Activated effector memory CD4-positive, alpha-beta T cell treated with anti-CD3 and anti-CD28 coated beads, Interleukin-2, amount 50 U/mL, for 16 hours (primary cell): ENCODE measurements around the gene SLC7A14.

ENCODE experiments used
- DNase-seq: peaks from one replicate; pipeline ENCODE4 v3.0.0-alpha.2; 2020

SLC7A14 gene

GRCh38 chr3:170585937-170586310 lies at the start of gene SLC7A14:
SLC7A14 (minus strand) TSS chr3:170586075; CDS start chr3:170526936, 59,139 bp downstream.
- DNase-seq: no peak

DNA sequence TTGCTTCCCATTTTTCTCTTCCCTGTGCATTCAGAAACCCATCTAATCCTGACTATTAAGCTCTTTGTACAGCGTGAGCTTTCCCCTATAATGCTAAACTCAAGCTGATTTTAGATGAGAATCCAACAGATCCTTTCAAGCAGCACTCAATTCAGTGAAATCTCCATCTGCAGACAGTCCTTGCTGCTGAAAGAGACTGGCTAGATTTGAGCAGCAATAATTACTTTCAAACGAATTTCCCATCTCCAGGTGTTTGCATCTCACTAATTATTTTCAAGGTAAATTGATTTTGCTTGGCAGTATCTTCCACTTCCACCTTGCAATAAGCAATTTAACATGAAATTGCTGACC lies 49.5 kb upstream of the SLC7A14 start:
- no peak for DNase-seq

DNA sequence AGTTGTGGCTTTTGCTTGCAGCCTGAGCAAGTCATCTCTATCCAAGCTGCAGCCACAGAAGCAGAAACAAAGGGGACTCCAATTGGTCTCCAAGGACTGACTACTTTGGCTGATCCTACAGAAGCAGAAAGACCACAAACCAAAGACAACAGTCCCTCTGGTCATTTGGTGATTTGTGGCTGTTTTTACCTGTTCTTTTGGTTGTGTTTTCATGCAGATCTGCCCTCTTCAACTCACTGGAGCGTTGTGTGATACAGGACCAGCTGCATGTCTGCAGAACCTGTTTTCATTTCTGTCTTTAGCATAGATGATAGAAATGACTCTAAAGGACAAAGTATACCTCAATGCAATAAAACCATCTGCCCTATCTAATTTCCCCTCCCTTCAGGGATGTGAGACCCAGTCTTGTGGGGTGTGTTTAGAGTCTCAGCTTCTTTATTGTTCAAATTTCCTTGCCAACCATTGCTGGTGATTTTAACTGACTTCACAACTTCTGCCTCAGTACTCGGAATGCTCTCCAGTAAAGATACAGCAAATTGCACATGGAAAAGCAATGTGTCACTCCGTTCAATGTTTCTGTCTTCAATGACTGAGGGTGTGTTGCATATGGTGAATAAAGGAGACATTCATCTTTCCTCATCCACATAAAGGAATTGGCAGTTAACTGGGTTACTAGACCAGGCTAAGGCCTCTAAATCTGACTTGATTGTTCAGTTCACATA lies 48.9 kb upstream of the SLC7A14 start:
- no peak for DNase-seq

DNA sequence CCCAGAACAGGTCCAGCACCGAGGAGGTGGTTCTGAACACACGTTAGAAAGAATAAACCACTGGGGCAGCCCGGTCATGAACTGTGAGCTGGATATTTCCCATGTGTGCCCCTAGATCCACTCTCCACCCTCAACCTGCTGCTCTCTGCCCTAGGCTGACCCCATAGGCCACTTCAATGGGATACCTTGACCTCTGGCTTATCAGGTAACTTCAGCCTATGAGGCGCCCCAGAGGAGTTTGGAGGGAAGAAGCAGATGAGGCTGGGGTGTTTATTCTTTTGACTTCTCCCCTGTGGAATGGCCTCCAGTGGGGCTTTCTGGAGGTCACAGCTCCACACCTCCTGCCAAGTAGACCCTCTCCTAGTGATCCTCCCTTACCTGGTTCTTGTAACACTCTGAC lies 47.7 kb upstream of the SLC7A14 start:
- DNase-seq: no peak

- DNase-seq: no peak
Observed at GRCh38 chr3:170632780-170633179, 46.9 kb upstream of the SLC7A14 start.

- DNase-seq: no peak
Observed at GRCh38 chr3:170631755-170632488, 46.0 kb upstream of the SLC7A14 start.

DNA sequence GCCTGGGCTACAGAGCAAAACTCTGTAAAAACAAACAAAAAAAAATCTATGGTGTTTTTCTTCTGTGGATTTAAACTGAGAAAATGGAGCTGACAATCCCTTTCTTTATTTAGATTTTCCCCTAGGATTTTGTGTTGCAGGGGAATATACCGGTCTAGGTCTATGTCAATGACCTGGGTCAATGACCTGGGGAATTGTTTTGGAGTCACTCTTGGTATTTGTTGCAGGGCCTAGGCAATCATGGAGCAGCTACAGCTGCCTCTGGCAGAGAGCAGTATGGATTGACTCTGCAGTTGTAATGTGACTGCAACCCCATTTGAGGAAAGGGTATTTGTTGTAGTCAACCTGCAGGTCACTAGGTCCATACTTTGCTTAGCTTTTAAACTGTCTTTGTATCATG lies 37.6 kb upstream of the SLC7A14 start:
- no peak for DNase-seq

- DNase-seq: no peak
Observed at GRCh38 chr3:170622369-170623159, 36.7 kb upstream of the SLC7A14 start.

- no peak for DNase-seq
Observed at GRCh38 chr3:170621256-170621655, 35.4 kb upstream of the SLC7A14 start.

DNA sequence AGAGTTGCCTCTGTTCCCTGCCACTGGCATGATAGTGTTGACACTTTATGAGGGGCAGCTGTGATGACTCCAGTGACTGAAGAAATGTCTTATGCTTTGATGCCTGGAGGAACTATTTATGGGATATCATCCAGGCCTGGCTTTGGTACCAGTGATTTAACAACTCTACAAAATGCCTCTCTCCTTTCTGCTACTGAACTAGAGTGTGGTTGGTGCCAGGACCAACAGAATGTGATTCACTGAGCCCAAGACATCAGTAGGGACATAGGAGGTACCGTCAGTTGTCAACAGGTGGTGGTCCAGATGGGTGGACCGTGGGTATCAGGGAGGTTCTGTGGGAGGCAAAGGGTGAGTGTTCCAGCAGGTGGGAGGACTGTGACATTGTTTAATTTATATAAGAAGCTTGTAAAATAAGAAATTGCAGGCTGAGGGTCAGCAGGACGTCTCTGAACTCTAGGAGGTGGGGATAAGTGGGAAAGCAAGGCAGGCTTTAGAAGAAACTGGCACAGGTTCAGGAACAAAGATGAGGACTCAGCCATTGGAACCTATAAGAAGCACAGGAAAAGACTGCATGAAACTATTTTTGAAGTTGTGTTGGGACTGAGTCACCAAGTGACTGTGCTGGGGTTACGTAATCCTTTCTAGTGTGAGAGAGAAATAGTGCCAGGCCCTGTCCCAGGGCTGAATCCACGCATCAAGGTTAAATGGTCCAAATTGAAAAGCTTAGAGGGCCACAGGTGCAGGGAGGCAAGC lies 28.5 kb upstream of the SLC7A14 start:
- DNase-seq: no peak

- no peak for DNase-seq
Observed at GRCh38 chr3:170611751-170612150, 25.9 kb upstream of the SLC7A14 start.

DNA sequence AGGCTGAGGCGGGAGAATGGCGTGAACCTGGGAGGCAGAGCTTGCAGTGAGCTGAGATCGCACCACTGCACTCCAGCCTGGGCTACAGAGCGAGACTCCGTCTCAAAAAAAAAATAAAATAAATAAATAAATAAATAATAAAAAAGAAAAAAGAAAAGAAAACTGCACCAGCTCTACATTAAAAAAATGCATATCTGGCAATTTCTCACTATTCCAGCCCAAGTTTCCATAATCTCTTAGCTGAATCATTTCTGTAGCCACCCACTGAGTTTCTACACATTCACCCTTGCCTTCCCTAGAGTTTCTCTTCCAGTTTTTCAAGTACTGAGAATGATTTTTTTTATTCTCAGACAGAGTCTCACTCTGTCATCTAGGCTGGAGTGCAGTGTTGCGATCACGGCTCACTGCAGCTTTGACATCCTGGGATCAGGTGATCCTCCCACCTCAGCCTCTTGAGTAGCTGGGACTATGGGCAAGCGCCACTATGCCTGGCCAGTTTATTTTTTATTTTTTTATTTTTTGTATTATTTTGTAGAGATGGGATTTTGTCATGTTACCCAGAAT lies 24.5 kb upstream of the SLC7A14 start:
- DNase-seq: no peak

GRCh38 chr3:170608475-170608874 lies 22.6 kb upstream of the SLC7A14 start:
- DNase-seq: no peak

GRCh38 chr3:170606675-170607074 lies 20.8 kb upstream of the SLC7A14 start:
- no peak for DNase-seq

DNA sequence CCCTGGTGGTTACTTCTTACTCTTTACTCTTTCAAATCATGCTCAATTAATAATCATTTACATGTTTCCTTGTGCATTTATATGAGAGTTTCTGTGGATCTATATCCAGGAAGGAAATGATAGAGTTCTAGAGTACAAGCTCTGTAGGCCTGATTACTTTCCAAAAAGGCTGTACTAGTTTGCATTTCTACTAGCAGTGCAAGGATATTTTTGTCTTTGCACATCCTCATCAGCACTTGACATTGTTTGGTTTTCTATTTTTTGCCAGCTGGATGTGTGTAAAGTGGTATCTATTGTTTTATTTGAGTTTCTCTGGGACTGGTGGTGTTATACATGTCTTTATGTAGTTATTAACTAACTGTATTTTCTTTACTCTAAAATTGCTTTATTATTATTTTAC lies 19.6 kb upstream of the SLC7A14 start:
- no peak for DNase-seq

DNA sequence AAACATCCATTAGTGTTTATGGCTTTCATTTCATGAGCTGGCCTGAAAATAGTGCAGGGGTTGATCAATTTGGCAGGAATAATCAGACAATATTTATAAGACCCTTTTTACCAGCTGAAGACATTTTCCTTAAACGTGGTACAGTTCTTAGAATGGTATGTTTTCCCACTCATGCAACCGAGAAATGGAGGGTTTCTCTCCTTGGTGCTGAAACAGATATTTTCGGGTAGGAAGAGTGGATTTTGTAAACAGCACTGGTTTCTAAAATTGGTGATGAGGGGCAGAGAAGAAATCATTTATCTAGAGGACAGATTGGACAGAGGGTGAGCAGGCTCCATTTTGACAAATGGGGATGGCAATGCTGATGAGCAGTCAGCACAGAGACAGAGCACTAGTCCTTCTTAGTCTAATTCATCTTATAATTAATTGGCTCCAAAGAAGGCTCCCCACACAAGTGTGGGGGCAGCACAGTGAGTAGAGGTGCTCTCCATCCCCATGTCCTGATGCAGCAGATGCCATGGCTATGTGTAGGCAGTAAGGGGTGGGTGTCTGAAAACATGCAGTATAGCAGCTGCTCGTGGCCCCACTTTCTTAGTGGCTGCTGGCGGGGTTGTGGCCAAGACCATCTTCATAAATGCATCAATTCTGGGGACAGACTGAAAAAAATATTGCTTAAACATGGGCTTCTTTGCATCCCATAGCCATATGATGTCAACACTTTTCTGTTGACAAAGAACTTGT lies 18.1 kb upstream of the SLC7A14 start:
- DNase-seq: no peak

- DNase-seq: no peak
Observed at GRCh38 chr3:170602556-170602955, 16.7 kb upstream of the SLC7A14 start.

- DNase-seq: no peak
Observed at GRCh38 chr3:170600005-170600624, 14.2 kb upstream of the SLC7A14 start.

- no peak for DNase-seq
Observed at GRCh38 chr3:170599091-170599490, 13.2 kb upstream of the SLC7A14 start.

DNA sequence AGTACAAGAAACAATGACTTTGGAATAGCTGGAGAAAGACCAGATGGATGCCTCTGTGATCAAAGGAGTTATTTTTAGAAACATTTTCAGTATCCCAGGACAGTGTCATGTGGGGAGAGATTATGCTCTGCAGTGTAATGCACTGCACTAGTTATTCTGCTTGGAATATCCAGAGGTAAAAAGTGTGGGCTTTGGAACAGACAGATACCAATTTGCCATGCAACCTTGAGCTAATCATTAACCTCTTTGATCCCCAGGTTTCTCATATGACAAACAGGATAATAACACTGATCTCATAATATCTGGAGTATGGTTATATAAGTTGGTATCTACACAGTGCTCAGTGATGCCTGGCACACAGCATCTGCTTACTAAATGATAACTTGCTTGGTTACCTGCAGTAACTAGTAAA lies 12.2 kb upstream of the SLC7A14 start:
- no peak for DNase-seq

DNA sequence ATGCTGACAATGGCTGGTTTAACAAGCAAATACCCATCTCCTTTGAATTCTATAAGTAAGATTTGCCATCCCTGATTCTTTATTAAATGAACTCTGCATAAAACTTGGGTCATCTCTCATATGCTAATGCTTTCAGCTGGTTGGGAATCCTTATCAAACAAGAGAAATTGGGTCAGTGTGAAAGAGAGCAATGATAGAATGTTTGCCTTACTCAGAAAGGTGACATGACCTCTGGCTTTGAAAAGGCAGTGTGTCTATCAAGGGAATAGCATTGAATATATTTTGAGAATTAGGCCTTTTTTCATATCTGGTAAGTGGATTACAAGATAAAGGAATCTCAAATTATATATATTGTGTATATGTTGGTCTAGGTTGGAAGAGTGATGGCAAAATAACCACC lies 8.7 kb upstream of the SLC7A14 start:
- no peak for DNase-seq

DNA sequence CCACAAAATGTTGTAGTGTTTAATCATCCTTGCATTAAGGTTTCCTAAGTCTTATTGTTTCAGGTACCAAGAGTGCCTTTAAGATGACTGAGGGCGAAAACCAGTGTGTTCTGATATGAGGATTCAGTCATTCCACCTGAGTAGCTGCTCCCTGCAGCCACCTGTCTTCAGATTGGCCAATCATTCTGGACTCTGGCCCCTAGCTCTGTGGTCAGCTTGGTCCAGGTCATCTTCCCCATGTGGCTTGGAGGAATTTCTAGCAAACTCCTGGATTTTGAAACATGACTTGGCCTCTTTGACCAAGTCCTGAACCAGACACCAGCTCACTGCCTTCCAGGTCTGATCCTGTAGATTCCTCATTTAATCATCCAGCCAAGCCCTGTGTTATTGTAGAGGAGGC lies 7.8 kb upstream of the SLC7A14 start:
- DNase-seq: no peak
